BJ (cell line): ENCODE data around the gene ZNF473. TPM values are rescaled to one million over a fixed set of nuclear protein-coding genes. Genes with fewer than 3 reads are reported as not detected.

Source experiments
- CTCF ChIA-PET: fragments of 350-600 bp; formaldehyde crosslinking; extraction: SDS; loops from one replicate; lab custom pipeline; 2021; ENCODE audit warnings: antibody characterized with exemption, inconsistent platforms; lab: Yijun Ruan, JAX
- POLR2A ChIA-PET: fragments of 300-600 bp; sonication (Branson Sonifier 250); formaldehyde crosslinking; extraction: SDS; loops from one replicate; lab custom pipeline; 2021; ENCODE audit warnings: antibody characterized with exemption; lab: Charles Lee
- DNase-seq: peaks from one replicate; pipeline ENCODE4 v3.0.0-alpha.2; 2011; ENCODE audit warnings: low read depth
- H3K27me3 ChIP-seq: 2 replicates; pipeline ENCODE4 v1.6.0; 2011; ENCODE audit warnings: low read length; ENCODE audit not compliant: control insufficient read depth, insufficient read depth
- H3K36me3 ChIP-seq: 2 replicates; pipeline ENCODE4 v1.5.1; 2011; ENCODE audit warnings: low read length; ENCODE audit not compliant: control insufficient read depth, insufficient read depth
- H3K4me3 ChIP-seq: 2 replicates; pipeline ENCODE4 v1.5.1; 2011; ENCODE audit warnings: low read depth, mild to moderate bottlenecking, control low read depth, low read length
- polyA plus RNA-seq: library from polyadenylated mRNA; depleted of rRNA; stranded (reverse); fragments of >200 nt; gene quantifications from 2 replicates; pipeline ENCODE4 v1.2.3, GENCODE V29; 2011
- TF ChIP-seq, protein P1 (sequence below): IDR thresholded peaks from 2 replicates; pipeline ENCODE4 v1.5.1; 2011; ENCODE audit warnings: low read depth, mild to moderate bottlenecking, control low read depth, inconsistent platforms, low read length, moderate library complexity; ENCODE audit not compliant: insufficient read depth

Gene ZNF473
- polyA plus RNA-seq, 1 experiment = 7.5 TPM

DNA sequence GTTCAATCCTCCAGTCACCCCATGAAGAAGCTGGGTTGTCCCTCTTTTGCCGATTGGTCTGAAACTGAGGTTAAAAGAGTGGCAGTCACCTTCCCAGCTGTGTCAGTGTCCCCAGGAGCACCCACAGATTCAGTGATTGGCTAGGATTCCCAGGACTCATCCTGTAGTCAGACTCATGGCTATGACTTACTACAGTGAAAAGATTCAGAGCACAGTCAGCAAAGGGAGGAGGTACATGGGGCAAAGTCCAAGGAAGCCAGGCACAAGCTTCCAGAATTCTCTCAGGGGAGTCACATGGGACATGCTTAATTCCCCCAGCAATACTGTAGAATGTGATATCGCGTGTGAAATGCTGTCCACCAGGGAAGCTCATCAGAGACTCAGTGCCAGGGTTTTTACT, 14.2 kb downstream of the ZNF473 start:
- TF ChIP-seq, protein P1, sequence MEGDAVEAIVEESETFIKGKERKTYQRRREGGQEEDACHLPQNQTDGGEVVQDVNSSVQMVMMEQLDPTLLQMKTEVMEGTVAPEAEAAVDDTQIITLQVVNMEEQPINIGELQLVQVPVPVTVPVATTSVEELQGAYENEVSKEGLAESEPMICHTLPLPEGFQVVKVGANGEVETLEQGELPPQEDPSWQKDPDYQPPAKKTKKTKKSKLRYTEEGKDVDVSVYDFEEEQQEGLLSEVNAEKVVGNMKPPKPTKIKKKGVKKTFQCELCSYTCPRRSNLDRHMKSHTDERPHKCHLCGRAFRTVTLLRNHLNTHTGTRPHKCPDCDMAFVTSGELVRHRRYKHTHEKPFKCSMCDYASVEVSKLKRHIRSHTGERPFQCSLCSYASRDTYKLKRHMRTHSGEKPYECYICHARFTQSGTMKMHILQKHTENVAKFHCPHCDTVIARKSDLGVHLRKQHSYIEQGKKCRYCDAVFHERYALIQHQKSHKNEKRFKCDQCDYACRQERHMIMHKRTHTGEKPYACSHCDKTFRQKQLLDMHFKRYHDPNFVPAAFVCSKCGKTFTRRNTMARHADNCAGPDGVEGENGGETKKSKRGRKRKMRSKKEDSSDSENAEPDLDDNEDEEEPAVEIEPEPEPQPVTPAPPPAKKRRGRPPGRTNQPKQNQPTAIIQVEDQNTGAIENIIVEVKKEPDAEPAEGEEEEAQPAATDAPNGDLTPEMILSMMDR = no peak
- no peak for DNase-seq
- Histone ChIP-seq H3K4me3 (no peak overlapping the region), H3K36me3 (peaks cover 41% of the 10 kb centered on the region), H3K27me3 (no peaks in the 10 kb centered on the region)
- ChIA-PET CTCF (interaction anchor here (1.0 kb wide), 1 partner anchor 60 kb away, joined by 3 read pairs; no protein-coding TSS in a partner anchor), POLR2A (no interaction called here)

- TF ChIP-seq, protein P1 = no peak
- DNase-seq = no peak
- Histone ChIP-seq H3K4me3 (no peak overlapping the region), H3K27me3 (no peaks in the 10 kb centered on the region), H3K36me3 (peaks cover 49% of the 10 kb centered on the region)
- ChIA-PET CTCF (no interaction called here), POLR2A (no interaction called here)
These were observed 15.2 kb downstream of the ZNF473 start for GRCh38 chr19:50040967-50041366.

GRCh38 chr19:50042363-50043024, 16.7 kb downstream of the ZNF473 start:
- CTCF ChIA-PET = no interaction called here
- H3K27me3 ChIP-seq = no peaks in the 10 kb centered on the region
- POLR2A ChIA-PET = no interaction called here
- no peak overlapping the region for H3K4me3 ChIP-seq
- TF ChIP-seq, protein P1 = no peak
- no peak for DNase-seq
- peaks cover 49% of the 10 kb centered on the region for H3K36me3 ChIP-seq

GRCh38 chr19:50043967-50044366, 18.2 kb downstream of the ZNF473 start:
- H3K27me3 ChIP-seq = no peaks in the 10 kb centered on the region
- DNase-seq = no peak
- CTCF ChIA-PET = no interaction called here
- peaks cover 49% of the 10 kb centered on the region for H3K36me3 ChIP-seq
- POLR2A ChIA-PET = no interaction called here
- TF ChIP-seq, protein P1 = no peak
- H3K4me3 ChIP-seq = no peak overlapping the region

GRCh38 chr19:50044922-50045321, 19.1 kb downstream of the ZNF473 start:
- peaks cover 41% of the 10 kb centered on the region for H3K36me3 ChIP-seq
- TF ChIP-seq, protein P1 = no peak
- ChIA-PET POLR2A (no interaction called here), CTCF (no interaction called here)
- DNase-seq = no peak
- no peak overlapping the region for H3K4me3 ChIP-seq
- no peaks in the 10 kb centered on the region for H3K27me3 ChIP-seq
